Psoas muscle (tissue), 8 donors: ENCODE data around the gene GPR107. TPM values are rescaled to one million over a fixed set of nuclear protein-coding genes. Genes with fewer than 3 reads are reported as not detected.

ENCODE experiments used
- ATAC-seq, 4 donors: fragments of 200-7000 bp; cut with Tn5 transposase; one replicate each; pipeline ENCODE4 v1.9.1; 2020; ENCODE audit warnings: moderate library complexity in 3 of 4, mild to moderate bottlenecking in 2 of 4
- DNase-seq, 2 donors: peaks; one replicate each; pipeline ENCODE4 v3.0.0-alpha.2; 2020
- H3K27ac ChIP-seq: fragments of 200-600 bp; one replicate; pipeline ENCODE4 v1.8.0; 2022
- H3K27me3 ChIP-seq, 3 donors: fragments of 200-600 bp in 1 of 3; one replicate each; pipeline versions ENCODE4 v1.6.1 to v1.8.0; 2013 to 2022; ENCODE audit warnings: low read length in 2 of 3, mild to moderate bottlenecking in 2 of 3, moderate library complexity in 1 of 3; ENCODE audit not compliant: insufficient read depth in 3 of 3
- H3K36me3 ChIP-seq, 2 donors: fragments of 200-600 bp in 1 of 2; one replicate each; pipeline versions ENCODE4 v1.6.1 to v1.8.0; 2013 to 2022; ENCODE audit warnings: low read depth in 1 of 2, mild to moderate bottlenecking in 1 of 2, moderate library complexity in 1 of 2; ENCODE audit not compliant: insufficient read depth in 1 of 2
- H3K4me1 ChIP-seq: fragments of 200-600 bp; one replicate; pipeline ENCODE4 v1.8.0; 2022
- H3K4me3 ChIP-seq: fragments of 200-600 bp; one replicate; pipeline ENCODE4 v1.8.0; 2022; ENCODE audit warnings: mild to moderate bottlenecking
- H3K9me3 ChIP-seq: fragments of 200-600 bp; one replicate; pipeline ENCODE4 v1.8.0; 2022
- WGBS, 3 donors: extraction: QIAGEN DNeasy Blood & Tissue Kit; methylation state at CpG; one replicate each; pipeline versions ENCODE4 v1.1.6 to v1.1.7; 2013; 5-methylcytosine and 5-hydroxymethylcytosine counted together
- intact Hi-C, 2 donors: fragments of 100-400 bp; cut with DNase I; formaldehyde crosslinking; loops; one replicate each; pipeline versions ENCODE4 v1.11.0 to v1.14.2; 2022
- polyA plus RNA-seq, 3 donors: library from polyadenylated mRNA; stranded (reverse); fragments of 200-250 nt; gene quantifications; one replicate each; pipeline ENCODE4 v1.2.3, GENCODE V29; 2013
- total RNA-seq, 4 donors: library from RNA; stranded (reverse); fragmentation: NEBNext Ultra II Directional in 2 of 4; extraction: Animal tissue kit (Norgen Biotek cat#: 25700) in 2 of 4; gene quantifications; one replicate each; pipeline versions ENCODE4 v1.2.1 to v1.2.4, GENCODE V29; 2021 to 2023
- TF ChIP-seq, protein P1 (sequence below): fragments of 200-600 bp; IDR thresholded peaks from one replicate; pipeline ENCODE4 v1.8.0; 2022; ENCODE audit warnings: antibody characterized with exemption
- donor health status: healthy with polysubstance abuse.
- donor health status: DM: no; HTN: no; CAD: no; lungs with moderate emphysema.
- donor health status: Bipolar disorder and iron deficiency.
- donor health status: healthy.
- donor health status: DM: yes; HTN: yes; CAD: no.
- donor health status: DM: no; HTN: no; CAD: no.
- donor health status: DM: no; HTN: no; CAD: no.
- donor health status: DM: yes; HTN: yes; CAD: no.

The GPR107 gene
- total and polyA plus RNA-seq, 7 donors = 8.9 to 28.1 (median 19.9) TPM

DNA sequence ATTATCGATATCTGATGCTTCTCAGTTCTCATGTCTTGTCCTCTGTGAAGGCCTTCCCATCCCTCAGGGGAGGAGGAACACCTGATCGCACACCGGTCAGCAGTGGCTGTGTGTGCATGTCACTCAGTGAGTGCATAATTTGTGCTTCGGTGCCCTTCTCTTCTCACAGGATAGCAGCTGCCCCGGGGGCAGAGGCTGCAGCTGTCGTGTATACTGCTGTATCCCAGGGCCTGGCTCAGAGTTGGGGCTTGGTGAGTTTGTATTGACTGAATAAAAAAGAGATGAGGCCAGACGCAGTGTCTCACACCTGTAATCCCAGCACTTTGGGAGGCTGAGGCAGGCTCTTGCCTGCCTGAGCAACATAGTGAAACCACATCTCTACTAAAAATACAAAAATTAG is 68.8 kb downstream of the GPR107 start:
- Histone ChIP-seq H3K27ac (no peak overlapping the region), H3K9me3 (no peaks in the 10 kb centered on the region), H3K4me3 (no peak overlapping the region), H3K4me1 (peaks cover 20% of the 10 kb centered on the region), H3K36me3 (peaks cover 0 to 52% of the 10 kb centered on the region in 2 donors), H3K27me3 (no peaks in the 10 kb centered on the region)
- DNase-seq = no peak
- WGBS, 3 donors = 60 to 71% (median 64%) methylated on average over 7 of the region's 7 CpGs
- intact Hi-C loops = no loop called here
- ATAC-seq = no peak
- TF ChIP-seq, protein P1, sequence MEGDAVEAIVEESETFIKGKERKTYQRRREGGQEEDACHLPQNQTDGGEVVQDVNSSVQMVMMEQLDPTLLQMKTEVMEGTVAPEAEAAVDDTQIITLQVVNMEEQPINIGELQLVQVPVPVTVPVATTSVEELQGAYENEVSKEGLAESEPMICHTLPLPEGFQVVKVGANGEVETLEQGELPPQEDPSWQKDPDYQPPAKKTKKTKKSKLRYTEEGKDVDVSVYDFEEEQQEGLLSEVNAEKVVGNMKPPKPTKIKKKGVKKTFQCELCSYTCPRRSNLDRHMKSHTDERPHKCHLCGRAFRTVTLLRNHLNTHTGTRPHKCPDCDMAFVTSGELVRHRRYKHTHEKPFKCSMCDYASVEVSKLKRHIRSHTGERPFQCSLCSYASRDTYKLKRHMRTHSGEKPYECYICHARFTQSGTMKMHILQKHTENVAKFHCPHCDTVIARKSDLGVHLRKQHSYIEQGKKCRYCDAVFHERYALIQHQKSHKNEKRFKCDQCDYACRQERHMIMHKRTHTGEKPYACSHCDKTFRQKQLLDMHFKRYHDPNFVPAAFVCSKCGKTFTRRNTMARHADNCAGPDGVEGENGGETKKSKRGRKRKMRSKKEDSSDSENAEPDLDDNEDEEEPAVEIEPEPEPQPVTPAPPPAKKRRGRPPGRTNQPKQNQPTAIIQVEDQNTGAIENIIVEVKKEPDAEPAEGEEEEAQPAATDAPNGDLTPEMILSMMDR = no peak

DNA sequence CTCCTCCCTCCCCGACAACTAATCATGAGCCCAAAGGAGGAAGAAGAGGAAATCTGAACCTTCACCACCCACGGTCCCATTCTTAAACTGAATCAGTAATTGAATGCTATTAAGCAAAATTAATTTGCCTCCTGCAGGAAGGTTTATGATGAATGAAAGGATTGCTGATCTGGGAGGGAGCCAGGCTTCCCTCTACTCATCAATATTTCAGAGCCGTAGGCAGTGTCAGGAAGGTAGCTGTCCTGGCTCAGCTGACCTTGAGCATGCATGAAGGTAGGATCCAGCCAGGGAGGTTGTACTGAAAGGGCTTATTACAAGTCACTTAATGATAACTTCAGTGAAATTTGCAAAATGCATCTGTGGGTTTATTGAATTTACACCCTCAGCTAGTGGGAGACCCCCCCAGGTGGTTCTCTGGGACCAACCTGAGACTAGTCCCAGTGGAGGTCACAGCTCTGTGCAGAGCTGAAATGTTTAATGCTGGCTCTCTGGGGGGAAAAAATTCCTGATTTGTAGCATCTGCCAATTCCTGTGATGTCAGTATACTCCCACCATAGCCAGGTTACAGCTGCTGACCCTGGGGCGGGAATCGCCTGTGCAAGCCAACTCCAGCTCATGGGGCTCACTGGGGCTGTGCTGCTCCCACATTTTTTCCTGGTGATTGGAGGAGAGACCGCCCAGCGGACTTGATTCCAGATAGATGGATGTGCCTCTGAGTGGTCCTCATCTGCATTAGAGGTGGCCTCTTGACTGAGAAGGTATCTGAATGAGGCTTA is 70.6 kb downstream of the GPR107 start:
- Histone ChIP-seq H3K4me3 (no peak overlapping the region), H3K27ac (no peak overlapping the region), H3K9me3 (no peaks in the 10 kb centered on the region), H3K4me1 (peaks cover 7% of the 10 kb centered on the region), H3K27me3 (no peaks in the 10 kb centered on the region), H3K36me3 (peaks cover 0 to 70% of the 10 kb centered on the region in 2 donors)
- DNase-seq = no peak
- WGBS, 3 donors = 85 to 86% (median 85%) methylated on average over 7 of the region's 7 CpGs
- intact Hi-C loops = no loop called here
- TF ChIP-seq, protein P1 = no peak
- ATAC-seq = no peak

DNA sequence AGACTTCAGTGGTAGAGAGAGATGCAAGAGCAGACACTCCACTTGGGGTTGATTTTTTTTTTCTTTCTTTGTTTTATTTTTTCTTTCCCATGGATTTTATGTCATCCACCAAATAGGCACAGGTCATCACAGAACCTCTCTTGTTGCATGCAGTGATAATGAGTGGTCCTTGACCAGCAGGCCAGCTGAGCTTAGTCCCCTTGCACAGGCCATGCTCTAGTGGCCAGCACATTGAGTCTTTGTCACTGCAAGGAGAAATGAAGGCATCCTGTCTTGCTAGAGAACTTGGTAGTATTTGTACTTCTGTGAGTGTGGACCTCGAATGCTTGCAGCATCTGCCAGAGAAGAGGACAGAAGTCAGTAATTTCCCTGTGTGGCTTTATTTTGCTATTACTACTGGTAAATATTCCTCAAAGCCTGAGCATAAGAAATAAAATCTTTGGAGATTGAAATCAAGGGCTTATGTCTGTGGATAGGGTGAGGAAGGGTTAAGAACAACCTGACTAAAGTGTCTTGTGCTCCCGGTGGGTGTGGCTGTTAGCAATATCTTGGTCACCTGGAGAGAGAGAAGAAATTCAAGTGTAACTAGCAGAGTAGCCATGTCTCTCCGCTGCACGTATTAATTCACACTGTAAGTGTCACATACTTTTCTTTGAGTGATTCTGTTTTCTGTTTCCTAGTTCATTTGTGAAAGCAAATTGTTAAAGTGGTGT is 73.2 kb downstream of the GPR107 start:
- no peak overlapping the region for H3K4me3 ChIP-seq
- H3K4me1 ChIP-seq = no peaks in the 10 kb centered on the region
- no peak for ATAC-seq
- TF ChIP-seq, protein P1 = no peak
- 65 to 76% (median 70%) methylated on average over 4 of the region's 4 CpGs for WGBS, 3 donors
- intact Hi-C loops = no loop called here
- H3K27me3 ChIP-seq = no peaks in the 10 kb centered on the region
- DNase-seq = no peak
- peaks cover 0 to 75% of the 10 kb centered on the region in 2 donors for H3K36me3 ChIP-seq
- no peaks in the 10 kb centered on the region for H3K9me3 ChIP-seq
- H3K27ac ChIP-seq = no peak overlapping the region

DNA sequence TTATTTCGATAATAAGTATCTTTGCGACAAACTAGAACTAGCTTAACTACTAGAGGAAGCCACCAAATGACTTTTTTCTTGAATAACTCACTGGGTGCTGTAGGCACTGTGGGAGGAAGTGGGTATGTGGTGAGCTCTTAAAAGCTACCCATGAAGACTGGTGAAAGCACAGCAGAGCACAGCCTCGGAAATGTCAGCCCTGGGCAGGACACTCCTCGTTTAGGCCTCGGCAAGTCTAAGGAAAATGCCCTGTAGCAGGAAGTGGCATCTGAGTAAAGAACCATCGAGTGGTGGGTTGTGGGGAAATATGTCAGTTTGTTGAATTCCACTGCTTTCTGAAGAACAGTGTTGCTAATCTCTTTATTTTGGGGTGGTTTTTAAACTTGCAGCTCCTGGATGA is 74.5 kb downstream of the GPR107 start:
- peaks cover 0 to 73% of the 10 kb centered on the region in 2 donors for H3K36me3 ChIP-seq
- no peaks in the 10 kb centered on the region for H3K9me3 ChIP-seq
- no peaks in the 10 kb centered on the region for H3K27me3 ChIP-seq
- TF ChIP-seq, protein P1 = no peak
- H3K27ac ChIP-seq = peak overlapping the region; percentile 68
- no peak overlapping the region for H3K4me3 ChIP-seq
- WGBS, 3 donors = 82 to 95% (median 85%) methylated on average over 6 of the region's 6 CpGs
- DNase-seq (no peak), ATAC-seq (peak in 2 of 4 donors; percentile 19 to 39)
- intact Hi-C loops = no loop called here
- no peaks in the 10 kb centered on the region for H3K4me1 ChIP-seq
